SW 1271 (cell line): ENCODE results near the gene YJEFN3.
A peak's percentile ranks its signal among the peaks of the same experiment; 100 is the strongest.

Source experiments
- DNase-seq, 2 experiments: peaks; one replicate each; lab custom pipeline; 2025; lab: John Stamatoyannopoulos, UW

The YJEFN3 gene

GRCh38 chr19:19540064-19540714 is 11.5 kb downstream of the YJEFN3 start:
- DNase-seq = no peak

- peak in 1 of 2 experiments; percentile 14 for DNase-seq
These were observed 12.2 kb downstream of the YJEFN3 start for GRCh38 chr19:19540715-19541515.

GRCh38 chr19:19541616-19542015 is 12.9 kb downstream of the YJEFN3 start:
- DNase-seq = no peak

GRCh38 chr19:19542507-19542906 is 13.8 kb downstream of the YJEFN3 start:
- no peak for DNase-seq

GRCh38 chr19:19543101-19543500 is 14.4 kb downstream of the YJEFN3 start:
- no peak for DNase-seq

GRCh38 chr19:19543640-19544039 is 14.9 kb downstream of the YJEFN3 start:
- no peak for DNase-seq

- no peak for DNase-seq
These were observed 15.7 kb downstream of the YJEFN3 start for GRCh38 chr19:19544257-19544953.

- DNase-seq = no peak
These were observed 16.4 kb downstream of the YJEFN3 start for GRCh38 chr19:19544954-19545591.

GRCh38 chr19:19545707-19546106 is 17.0 kb downstream of the YJEFN3 start:
- no peak for DNase-seq

GRCh38 chr19:19546751-19547162 is 18.0 kb downstream of the YJEFN3 start:
- DNase-seq = no peak

GRCh38 chr19:19547674-19548336 is 19.1 kb downstream of the YJEFN3 start:
- no peak for DNase-seq

GRCh38 chr19:19548915-19549759 is 20.4 kb downstream of the YJEFN3 start:
- no peak for DNase-seq

GRCh38 chr19:19549804-19550464 is 21.2 kb downstream of the YJEFN3 start:
- no peak for DNase-seq

GRCh38 chr19:19550485-19550929 is 21.8 kb downstream of the YJEFN3 start:
- no peak for DNase-seq

GRCh38 chr19:19550972-19551852 is 22.5 kb downstream of the YJEFN3 start:
- DNase-seq = no peak

GRCh38 chr19:19551853-19552192 is 23.1 kb downstream of the YJEFN3 start:
- DNase-seq = no peak

GRCh38 chr19:19552798-19553197 is 24.1 kb downstream of the YJEFN3 start:
- DNase-seq = peak in 1 of 2 experiments; percentile 21

- no peak for DNase-seq
These were observed 25.0 kb downstream of the YJEFN3 start for GRCh38 chr19:19553670-19554069.
